Fibroblast of skin of right quadriceps (primary cell): ENCODE measurements around the gene LZTS3.
"Not testable (repeated sequence)": the region's sequence is repeated elsewhere in the genome, so short reads cannot be mapped to it uniquely, and the experiment has no call there.

Experiments used
- DNase-seq: peaks from one replicate; pipeline ENCODE4 v3.0.0-alpha.2; 2013

Gene LZTS3

GRCh38 chr20:3133155-3133554 lies 40.2 kb downstream of the LZTS3 start:
- no peak for DNase-seq

GRCh38 chr20:3130051-3130600 lies 43.2 kb downstream of the LZTS3 start:
- DNase-seq, result no peak

GRCh38 chr20:3129094-3129493 lies 44.3 kb downstream of the LZTS3 start:
- no peak for DNase-seq

- DNase-seq, result no peak
Observed at GRCh38 chr20:3128275-3128984, 44.9 kb downstream of the LZTS3 start.

GRCh38 chr20:3126527-3126859 lies 46.9 kb downstream of the LZTS3 start:
- no peak for DNase-seq

GRCh38 chr20:3125776-3126526 lies 47.4 kb downstream of the LZTS3 start:
- not testable (repeated sequence) for DNase-seq

- not testable (repeated sequence) for DNase-seq
Observed at GRCh38 chr20:3124773-3125560, 48.4 kb downstream of the LZTS3 start.

- not testable (repeated sequence) for DNase-seq
Observed at GRCh38 chr20:3124163-3124562, 49.2 kb downstream of the LZTS3 start.

- no peak for DNase-seq
Observed at GRCh38 chr20:3123542-3123941, 49.8 kb downstream of the LZTS3 start.

- DNase-seq, result no peak
Observed at GRCh38 chr20:3121955-3122610, 51.3 kb downstream of the LZTS3 start.

GRCh38 chr20:3121271-3121911 lies 52.0 kb downstream of the LZTS3 start:
- no peak for DNase-seq

GRCh38 chr20:3119044-3119443 lies 54.3 kb downstream of the LZTS3 start:
- DNase-seq, result no peak

- DNase-seq, result peak; percentile 69
Observed at GRCh38 chr20:3117839-3118379, 55.4 kb downstream of the LZTS3 start.

GRCh38 chr20:3116341-3116740 lies 57.0 kb downstream of the LZTS3 start:
- no peak for DNase-seq

GRCh38 chr20:3115190-3116107 lies 57.9 kb downstream of the LZTS3 start:
- DNase-seq, result peak; percentile 56
